AG04449 (cell line): ENCODE results near the gene FOCAD.

Source experiments
- CTCF ChIA-PET: fragments of 350-600 bp; formaldehyde crosslinking; extraction: SDS; loops from one replicate; lab custom pipeline; 2021; ENCODE audit warnings: antibody characterized with exemption; lab: Yijun Ruan, JAX
- POLR2A ChIA-PET: fragments of 400-600, 350-600 bp; formaldehyde crosslinking; extraction: SDS; loops from one replicate; lab custom pipeline; 2020; ENCODE audit warnings: antibody characterized with exemption, inconsistent platforms; lab: Yijun Ruan, JAX
- DNase-seq: peaks from one replicate; pipeline ENCODE4 v3.0.0-alpha.2; 2010; ENCODE audit warnings: low read depth, low spot score
- H3K4me3 ChIP-seq: 2 replicates; pipeline ENCODE4 v1.5.1; 2011; ENCODE audit warnings: low read depth, mild to moderate bottlenecking, control low read depth, low read length
- CTCF ChIP-seq: IDR thresholded peaks from one replicate; pipeline ENCODE4 v1.5.1; 2011; ENCODE audit warnings: mild to moderate bottlenecking, moderate library complexity, low read length, control low read depth, inconsistent platforms; ENCODE audit not compliant: insufficient read depth; ENCODE audit errors: missing control alignments

The FOCAD gene

DNA sequence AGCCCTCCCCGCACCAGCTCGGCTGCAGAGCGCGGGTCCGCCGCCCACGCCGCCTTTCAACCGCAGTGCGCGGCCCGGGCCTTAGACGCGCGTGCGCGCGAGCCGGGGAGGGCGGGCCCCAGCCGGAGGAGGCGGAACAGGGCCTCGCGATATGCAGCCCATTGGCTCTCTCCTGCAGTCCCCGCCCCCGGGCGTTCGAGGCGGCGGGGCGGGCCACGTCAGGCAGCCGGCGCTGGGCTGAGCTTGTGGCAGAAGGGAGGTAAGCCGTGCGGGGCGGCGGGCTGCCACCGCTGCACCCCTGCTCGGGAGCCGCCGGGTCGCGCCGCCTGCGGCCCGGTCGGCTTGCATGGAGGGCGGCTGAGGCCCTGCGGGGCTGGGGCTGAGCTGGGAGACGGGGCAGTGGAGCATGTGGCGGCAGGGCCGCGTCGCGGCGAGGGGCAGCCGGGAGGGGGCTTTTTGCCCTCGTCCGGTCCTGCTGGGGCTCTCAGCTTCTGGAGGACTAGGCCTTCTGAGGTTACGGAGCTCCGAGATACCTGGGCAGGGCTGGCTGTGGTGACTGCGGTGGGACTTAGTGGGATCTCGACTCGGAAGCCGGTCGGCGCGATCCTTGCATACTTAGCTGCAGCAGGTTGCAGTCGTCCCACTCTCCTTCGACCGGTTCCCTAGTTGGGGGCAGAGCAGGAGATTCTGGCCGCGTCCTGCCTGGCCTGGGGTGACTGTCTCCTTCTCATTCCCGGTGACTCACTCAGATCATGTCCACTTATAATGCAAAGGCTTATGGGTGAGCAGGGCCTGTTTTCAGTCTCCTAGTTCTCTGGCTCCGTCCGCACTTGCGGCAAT is at the start of gene FOCAD:
Gene FOCAD (plus strand): TSS at position 225 of the 840 bp plus-strand sequence. CDS start 31,095 bp downstream, outside the sequence.
- TF ChIP-seq CTCF, result no peak
- ChIA-PET POLR2A (interaction anchor here (0.5 to 1.9 kb wide), 12 partner anchors 13 to 247 kb away, joined by 3 to 11 read pairs (median 3); partner anchors contain the start of gene MLLT3), CTCF (interaction anchor here (1.0 to 2.2 kb wide), 10 partner anchors 10 to 759 kb away, joined by 3 to 11 read pairs (median 3); partner anchors contain the start of gene MLLT3)
- peak within 1 kb of the TSS; percentile 80 for H3K4me3 ChIP-seq
- peak; percentile 42 for DNase-seq

DNA sequence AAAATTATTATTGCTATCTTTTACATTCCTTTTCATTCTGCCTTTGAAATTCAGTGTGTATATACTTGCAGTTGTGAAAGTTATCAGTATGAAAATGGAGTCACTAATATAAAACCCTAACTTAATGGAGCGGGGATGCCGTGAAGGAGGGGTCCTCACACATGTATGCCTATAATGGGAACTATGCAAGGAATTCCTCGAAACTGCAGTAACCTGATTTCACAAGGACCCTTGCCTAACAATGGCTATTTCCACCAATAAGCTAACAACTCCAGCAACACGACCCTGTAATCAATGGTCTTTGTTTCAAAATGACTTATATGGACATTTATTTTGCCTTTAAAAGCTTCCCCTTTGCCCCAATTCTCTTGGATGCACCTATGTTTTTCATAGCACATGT is 49.2 kb upstream of the FOCAD start:
- ChIA-PET POLR2A (no interaction called here), CTCF (interaction anchor here (1.2 to 1.8 kb wide), 2 partner anchors 9 to 307 kb away, joined by 5 to 17 read pairs; no protein-coding TSS in a partner anchor)
- TF ChIP-seq CTCF, result no peak
- H3K4me3 ChIP-seq, result no peak overlapping the region
- no peak for DNase-seq

DNA sequence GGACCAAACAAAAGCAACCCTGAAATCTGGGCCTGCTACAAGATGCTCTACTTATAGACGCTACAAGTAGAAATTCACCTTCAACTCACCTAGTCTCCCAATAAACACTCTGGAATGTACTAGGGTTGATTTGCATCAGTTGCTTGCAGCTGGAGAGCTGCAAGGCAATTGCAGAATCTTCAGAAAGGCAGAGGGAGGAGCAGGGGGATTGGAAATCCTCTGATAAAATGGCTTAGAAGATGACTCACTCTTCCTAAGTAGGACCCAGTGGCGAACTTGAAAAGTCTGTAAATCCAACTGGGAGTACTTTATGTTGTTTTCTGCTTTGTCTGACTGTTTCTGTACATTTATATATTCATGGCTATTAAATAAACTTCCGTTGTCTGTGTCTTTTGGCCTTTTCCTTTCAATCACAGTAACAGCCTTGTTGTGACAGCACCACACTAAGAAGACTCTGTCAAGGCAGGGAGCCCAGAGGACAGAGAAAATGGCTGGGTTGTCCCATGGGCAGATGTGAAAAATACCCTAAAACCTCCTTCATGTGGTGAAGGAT is 47.1 kb upstream of the FOCAD start:
- no peak for TF ChIP-seq CTCF
- ChIA-PET CTCF (interaction anchor here (2.0 kb wide), 1 partner anchor 12 kb away, joined by 11 read pairs; no protein-coding TSS in a partner anchor), POLR2A (no interaction called here)
- no peak overlapping the region for H3K4me3 ChIP-seq
- no peak for DNase-seq

DNA sequence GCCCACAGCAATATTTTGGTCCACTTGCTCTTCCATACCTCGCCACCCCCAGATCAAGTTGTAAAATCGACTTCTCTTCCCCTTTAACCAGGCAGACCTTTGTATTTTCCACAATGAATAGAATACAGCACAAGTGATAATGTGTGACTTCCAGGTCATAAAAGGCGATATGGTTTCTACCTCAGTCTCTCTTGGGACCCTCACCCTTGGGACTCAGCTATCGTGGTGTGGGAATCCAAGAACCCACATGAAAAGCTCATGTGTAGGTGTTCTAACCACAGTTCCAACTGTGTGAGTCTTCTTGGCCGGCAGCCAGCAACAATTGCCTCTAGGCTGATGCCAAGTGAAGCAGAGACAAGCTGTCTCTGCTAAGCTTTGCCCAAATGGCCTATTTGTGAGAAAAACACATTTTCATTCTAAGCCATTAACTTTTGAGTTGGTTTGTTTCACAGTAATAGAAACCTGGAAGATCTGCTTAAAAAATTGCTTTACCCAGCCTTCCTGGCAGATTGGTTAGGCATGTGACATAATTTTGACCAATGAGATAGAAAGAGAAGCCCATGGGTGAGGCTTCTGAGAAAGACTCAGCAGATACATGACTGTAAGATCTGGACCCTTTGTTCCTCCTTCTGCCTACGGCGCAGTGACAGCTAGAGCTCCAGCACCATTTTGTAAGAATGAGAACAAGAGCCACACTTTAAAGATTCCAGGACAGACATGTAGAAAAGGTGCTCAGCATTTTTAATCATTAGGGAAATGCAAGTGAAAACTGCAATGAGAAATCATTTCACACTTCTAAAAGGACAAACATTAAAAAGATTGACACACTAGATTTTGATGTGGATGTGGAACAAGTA is 43.5 kb upstream of the FOCAD start:
- no peak for TF ChIP-seq CTCF
- ChIA-PET CTCF (interaction anchor here (0.8 to 1.6 kb wide), 2 partner anchors 9 to 16 kb away, joined by 3 to 4 read pairs; no protein-coding TSS in a partner anchor), POLR2A (no interaction called here)
- no peak for DNase-seq
- H3K4me3 ChIP-seq, result no peak overlapping the region

DNA sequence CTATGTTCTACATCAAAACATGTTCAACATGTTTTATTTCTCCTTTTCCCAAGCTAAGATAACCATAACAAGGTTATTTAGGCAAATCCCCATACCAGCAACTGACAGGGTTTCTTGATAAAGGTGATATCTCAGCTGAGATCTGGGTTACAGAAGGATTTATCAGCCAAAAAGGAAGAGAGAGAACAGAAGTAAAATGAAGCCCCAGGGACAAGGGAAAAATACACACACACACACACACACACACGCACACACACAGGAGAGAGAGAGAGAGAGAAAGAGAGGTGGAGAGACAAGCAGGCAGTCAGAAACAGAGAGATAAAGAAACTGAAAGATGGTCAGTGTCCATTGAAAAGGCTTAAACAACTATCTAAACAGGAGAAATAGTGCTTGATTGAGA is 42.0 kb upstream of the FOCAD start:
- DNase-seq, result no peak
- CTCF ChIA-PET, result interaction anchor here (1.0 kb wide), 1 partner anchor 17 kb away, joined by 3 read pairs; no protein-coding TSS in a partner anchor

More for the DNA sequence above, 42.0 kb upstream of the FOCAD start:
- no peak for TF ChIP-seq CTCF
- POLR2A ChIA-PET, result no interaction called here
- H3K4me3 ChIP-seq, result no peak overlapping the region
